ENCODE data around the gene GPANK1.

- TF ChIP-seq, protein P1, sequence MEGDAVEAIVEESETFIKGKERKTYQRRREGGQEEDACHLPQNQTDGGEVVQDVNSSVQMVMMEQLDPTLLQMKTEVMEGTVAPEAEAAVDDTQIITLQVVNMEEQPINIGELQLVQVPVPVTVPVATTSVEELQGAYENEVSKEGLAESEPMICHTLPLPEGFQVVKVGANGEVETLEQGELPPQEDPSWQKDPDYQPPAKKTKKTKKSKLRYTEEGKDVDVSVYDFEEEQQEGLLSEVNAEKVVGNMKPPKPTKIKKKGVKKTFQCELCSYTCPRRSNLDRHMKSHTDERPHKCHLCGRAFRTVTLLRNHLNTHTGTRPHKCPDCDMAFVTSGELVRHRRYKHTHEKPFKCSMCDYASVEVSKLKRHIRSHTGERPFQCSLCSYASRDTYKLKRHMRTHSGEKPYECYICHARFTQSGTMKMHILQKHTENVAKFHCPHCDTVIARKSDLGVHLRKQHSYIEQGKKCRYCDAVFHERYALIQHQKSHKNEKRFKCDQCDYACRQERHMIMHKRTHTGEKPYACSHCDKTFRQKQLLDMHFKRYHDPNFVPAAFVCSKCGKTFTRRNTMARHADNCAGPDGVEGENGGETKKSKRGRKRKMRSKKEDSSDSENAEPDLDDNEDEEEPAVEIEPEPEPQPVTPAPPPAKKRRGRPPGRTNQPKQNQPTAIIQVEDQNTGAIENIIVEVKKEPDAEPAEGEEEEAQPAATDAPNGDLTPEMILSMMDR (conservative IDR thresholded peaks at IDR 0.05), result no peak
- no peak for TF ChIP-seq EZH2 (IDR thresholded peaks at IDR 0.05; ENCODE audit: low read depth)
These were observed 25.3 kb downstream of the GPANK1 start for GRCh38 chr6:31639449-31639861.
